GM23338 (cell line): ENCODE results near the gene MATN1. TPM values are rescaled to one million over a fixed set of nuclear protein-coding genes. Genes with fewer than 3 reads are reported as not detected.

ENCODE experiments used
- ATAC-seq: fragments of 200-7000 bp; cut with Tn5 transposase; 3 replicates; pipeline ENCODE4 v1.9.1; 2020
- DNase-seq: peaks from one replicate; pipeline ENCODE4 v3.0.0-alpha.2; 2015; ENCODE audit warnings: low spot score
- H2AFZ ChIP-seq: fragments of 200-600 bp; sonication (generic); 2 replicates; pipeline ENCODE4 v1.8.0; 2016; ENCODE audit warnings: antibody characterized with exemption, mild to moderate bottlenecking, moderate library complexity
- H3F3A ChIP-seq: fragments of 200-600 bp; sonication (generic); replicated peaks from 2 replicates; pipeline ENCODE4 v1.8.0; 2017; ENCODE audit warnings: antibody characterized with exemption, mixed run types, low read depth
- H3K27ac ChIP-seq: fragments of 200-600 bp; sonication (generic); 2 replicates; pipeline ENCODE4 v1.6.1; 2016; ENCODE audit warnings: low read depth
- H3K27me3 ChIP-seq: fragments of 200-600 bp; sonication (generic); 2 replicates; pipeline ENCODE4 v1.8.0; 2016; ENCODE audit warnings: mild to moderate bottlenecking, mixed run types, moderate library complexity; ENCODE audit not compliant: insufficient read depth
- H3K36me3 ChIP-seq: fragments of 200-600 bp; sonication (generic); 2 replicates; pipeline ENCODE4 v1.8.0; 2016; ENCODE audit warnings: mild to moderate bottlenecking; ENCODE audit not compliant: insufficient read depth
- H3K4me1 ChIP-seq: fragments of 200-600 bp; sonication (generic); 2 replicates; pipeline ENCODE4 v1.8.0; 2016; ENCODE audit warnings: mild to moderate bottlenecking, moderate library complexity; ENCODE audit not compliant: insufficient read depth
- H3K4me2 ChIP-seq: fragments of 200-600 bp; sonication (generic); 2 replicates; pipeline ENCODE4 v1.7.1; 2017; ENCODE audit warnings: mixed run types
- H3K4me3 ChIP-seq: fragments of 200-600 bp; sonication (generic); 2 replicates; pipeline ENCODE4 v1.6.1; 2016; ENCODE audit warnings: mixed run types
- H3K79me2 ChIP-seq: fragments of 200-600 bp; sonication (generic); replicated peaks from 2 replicates; pipeline ENCODE4 v1.8.0; 2017; ENCODE audit warnings: mild to moderate bottlenecking; ENCODE audit not compliant: insufficient read depth
- H3K9me2 ChIP-seq: fragments of 200-600 bp; sonication (generic); 2 replicates; pipeline ENCODE4 v1.8.0; 2017; ENCODE audit not compliant: insufficient read depth
- H4K20me1 ChIP-seq: fragments of 200-600 bp; sonication (generic); replicated peaks from 2 replicates; pipeline ENCODE4 v1.8.0; 2017; ENCODE audit warnings: mild to moderate bottlenecking; ENCODE audit not compliant: insufficient read depth
- H3K27ac Mint-ChIP-seq: 2 replicates; pipeline ENCODE4 v1.8.0; 2020; ENCODE audit warnings: inconsistent platforms, mild to moderate bottlenecking, moderate library complexity, mixed read lengths
- H3K27me3 Mint-ChIP-seq: 3 replicates; pipeline ENCODE4 v1.8.0; 2022; ENCODE audit warnings: low read depth, mild to moderate bottlenecking, moderate library complexity, mixed read lengths, inconsistent platforms; ENCODE audit not compliant: insufficient read depth, poor library complexity
- H3K36me3 Mint-ChIP-seq: 3 replicates; pipeline ENCODE4 v1.8.0; 2021; ENCODE audit warnings: low read depth, mild to moderate bottlenecking, inconsistent platforms, moderate library complexity, mixed read lengths
- H3K4me1 Mint-ChIP-seq: 3 replicates; pipeline ENCODE4 v1.8.0; 2020; ENCODE audit warnings: mild to moderate bottlenecking, inconsistent platforms, mixed read lengths
- H3K4me3 Mint-ChIP-seq: 3 replicates; pipeline ENCODE4 v1.8.0; 2021; ENCODE audit warnings: moderate library complexity, mild to moderate bottlenecking, inconsistent platforms, mixed read lengths
- H3K9me3 Mint-ChIP-seq: 3 replicates; pipeline ENCODE4 v1.8.0; 2020; ENCODE audit warnings: moderate library complexity, mild to moderate bottlenecking, inconsistent platforms, mixed read lengths
- CREB1 ChIP-seq: fragments of 250-450 bp; sonication (Bioruptor Pico); IDR thresholded peaks from 2 replicates; pipeline ENCODE4 v1.5.0; 2020; ENCODE audit warnings: low read depth, mild to moderate bottlenecking, moderate library complexity
- POLR2AphosphoS5 ChIP-seq: IDR thresholded peaks from 2 replicates; pipeline ENCODE4 v1.6.1; 2016; ENCODE audit warnings: antibody characterized with exemption, low read depth
- REST ChIP-seq: IDR thresholded peaks from one replicate; pipeline ENCODE4 v1.6.1; 2018; ENCODE audit warnings: antibody characterized with exemption; ENCODE audit not compliant: unreplicated experiment
- STAT1 ChIP-seq: IDR thresholded peaks from one replicate; pipeline ENCODE4 v1.6.1; 2016; ENCODE audit warnings: antibody characterized with exemption; ENCODE audit not compliant: unreplicated experiment
- ZNF462 ChIP-seq: fragments of 250-450 bp; sonication (Bioruptor Pico); IDR thresholded peaks from 2 replicates; pipeline ENCODE4 v1.5.0; 2020; ENCODE audit warnings: mild to moderate bottlenecking, moderate library complexity
- polyA plus RNA-seq: library from polyadenylated mRNA; unstranded; fragments of >200 nt; fragmentation: Nextera tagmentation; extraction: Ambion mirVana; gene quantifications from 2 replicates; pipeline ENCODE4 v1.2.1, GENCODE V29; 2016
- total RNA-seq: library from RNA; depleted of rRNA; stranded (reverse); fragments of >200 nt; shearing (Covaris generic); gene quantifications from 2 replicates; pipeline ENCODE4 v1.2.3, GENCODE V29; 2014

Gene MATN1
- total and polyA plus RNA-seq, 2 experiments from 2014 or later = 0.08 to 0.31 TPM

GRCh38 chr1:30744060-30744756 is 20.8 kb upstream of the MATN1 start (continued):
- TF ChIP-seq REST = no peak
- no peak for TF ChIP-seq POLR2AphosphoS5

GRCh38 chr1:30743584-30744059 is 20.2 kb upstream of the MATN1 start:
- no peak overlapping the region for H3K4me3 Mint-ChIP-seq
- H3K27me3 ChIP-seq = no peaks in the 10 kb centered on the region
- H3K27me3 Mint-ChIP-seq = peaks cover 22% of the 10 kb centered on the region
- no peak overlapping the region for H2AFZ ChIP-seq
- no peak for ATAC-seq
- no peak overlapping the region for H3K4me2 ChIP-seq
- no peak for TF ChIP-seq STAT1
- no peak for TF ChIP-seq ZNF462 (CRISPR knock-in tag)
- no peak for TF ChIP-seq CREB1 (CRISPR knock-in tag)
- no peak overlapping the region for H3K27ac Mint-ChIP-seq
- H3K4me1 ChIP-seq = no peaks in the 10 kb centered on the region
- H3K4me3 ChIP-seq = no peak overlapping the region
- peaks cover 3% of the 10 kb centered on the region; the same call in 1 of the 3 replicates for H3K9me3 Mint-ChIP-seq
- no peaks in the 10 kb centered on the region for H3K36me3 ChIP-seq
- DNase-seq = no peak
- no peaks in the 10 kb centered on the region for H3K79me2 ChIP-seq
- H4K20me1 ChIP-seq = no peaks in the 10 kb centered on the region
- H3K27ac ChIP-seq = no peak overlapping the region
- H3K36me3 Mint-ChIP-seq = no peaks in the 10 kb centered on the region
- no peaks in the 10 kb centered on the region for H3F3A ChIP-seq
- H3K9me2 ChIP-seq = no peaks in the 10 kb centered on the region
- H3K4me1 Mint-ChIP-seq = peaks cover 18% of the 10 kb centered on the region
